Bone marrow (tissue), 2 donors: ENCODE data around the gene SYCP2L.

Experiments
- DNase-seq, 2 donors: peaks; one replicate each; lab custom pipeline; 2025; lab: John Stamatoyannopoulos, UW

Gene SYCP2L

GRCh38 chr6:11008821-11009220, 122.0 kb downstream of the SYCP2L start:
- no peak for DNase-seq

GRCh38 chr6:11009353-11009752, 122.5 kb downstream of the SYCP2L start:
- DNase-seq, result no peak

GRCh38 chr6:11011787-11012234, 125.0 kb downstream of the SYCP2L start:
- DNase-seq, result no peak

- DNase-seq, result no peak
Measured at GRCh38 chr6:11012295-11012754, 125.5 kb downstream of the SYCP2L start.

GRCh38 chr6:11012976-11013720, 126.3 kb downstream of the SYCP2L start:
- no peak for DNase-seq

- DNase-seq, result no peak
Measured at GRCh38 chr6:11013721-11014070, 126.8 kb downstream of the SYCP2L start.

- DNase-seq, result no peak
Measured at GRCh38 chr6:11015102-11015501, 128.2 kb downstream of the SYCP2L start.

GRCh38 chr6:11016452-11016851, 129.6 kb downstream of the SYCP2L start:
- no peak for DNase-seq

- DNase-seq, result no peak
Measured at GRCh38 chr6:11017090-11017489, 130.2 kb downstream of the SYCP2L start.

GRCh38 chr6:11018225-11018624, 131.4 kb downstream of the SYCP2L start:
- no peak for DNase-seq

GRCh38 chr6:11021003-11021402, 134.2 kb downstream of the SYCP2L start:
- no peak for DNase-seq

- no peak for DNase-seq
Measured at GRCh38 chr6:11021714-11022113, 134.9 kb downstream of the SYCP2L start.

- no peak for DNase-seq
Measured at GRCh38 chr6:11023032-11023431, 136.2 kb downstream of the SYCP2L start.
